Endothelial cell of umbilical vein (primary cell): ENCODE data around the gene NELL2.

Experiments
- FOS ChIP-seq: IDR thresholded peaks from 2 replicates; pipeline ENCODE4 v1.6.1; 2011; ENCODE audit warnings: mild to moderate bottlenecking, low read length, moderate library complexity, borderline replicate concordance; ENCODE audit not compliant: insufficient read depth
- JUN ChIP-seq: IDR thresholded peaks from 2 replicates; pipeline ENCODE4 v1.6.1; 2011; ENCODE audit warnings: borderline replicate concordance, low read depth; ENCODE audit not compliant: insufficient read length, insufficient read depth
- MYC ChIP-seq: IDR thresholded peaks from one replicate; pipeline ENCODE4 v1.6.1; 2011; ENCODE audit warnings: mild to moderate bottlenecking, low read depth, low read length
- POLR2AphosphoS5 ChIP-seq: IDR thresholded peaks from 2 replicates; pipeline ENCODE4 v1.6.1; 2012; ENCODE audit warnings: low read depth, mild to moderate bottlenecking, control low read depth, low read length, moderate library complexity; ENCODE audit not compliant: insufficient read depth
- TF ChIP-seq, protein P1 (sequence below), 2 donors: IDR thresholded peaks; 1 replicate in 1 of 2; 2 replicates in 1 of 2; pipeline ENCODE4 v1.5.1; 2011; ENCODE audit warnings: low read length in 2 of 2, mild to moderate bottlenecking in 2 of 2, moderate library complexity in 2 of 2, control low read depth in 1 of 2, inconsistent platforms in 1 of 2, low read depth in 1 of 2; ENCODE audit not compliant: insufficient read depth in 1 of 2; ENCODE audit errors: extremely low read depth in 1 of 2
- TF ChIP-seq, protein P2 (sequence below): IDR thresholded peaks from 2 replicates; pipeline ENCODE4 v1.6.1; 2011; ENCODE audit not compliant: insufficient read depth, insufficient read length

DNA sequence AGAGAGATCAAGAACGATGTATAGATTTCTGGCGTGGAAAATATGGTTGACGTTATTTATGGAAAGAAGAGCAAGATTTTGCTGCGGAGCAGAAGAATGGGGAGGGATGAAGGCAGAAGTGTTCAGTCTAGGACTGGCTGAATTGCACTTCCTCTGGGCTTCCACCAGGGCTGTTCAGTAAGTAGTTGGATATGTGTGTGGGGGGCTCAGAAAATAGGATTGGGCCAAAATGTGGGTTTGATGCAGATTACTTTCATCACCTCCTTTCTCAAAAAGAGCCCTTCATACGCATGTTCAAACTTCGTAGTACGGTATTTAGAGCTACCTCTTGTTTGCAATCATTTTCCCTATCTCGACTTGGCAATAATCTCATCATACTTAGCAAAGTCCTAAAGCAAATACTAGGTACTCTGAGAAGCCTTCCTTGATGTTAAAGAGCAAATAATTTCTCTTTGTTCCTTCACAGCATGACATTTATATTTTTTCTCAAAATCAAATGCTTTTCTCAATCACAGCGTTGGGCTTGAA lies 349.4 kb downstream of the NELL2 start:
- TF ChIP-seq POLR2AphosphoS5: no peak
- TF ChIP-seq, protein P1, sequence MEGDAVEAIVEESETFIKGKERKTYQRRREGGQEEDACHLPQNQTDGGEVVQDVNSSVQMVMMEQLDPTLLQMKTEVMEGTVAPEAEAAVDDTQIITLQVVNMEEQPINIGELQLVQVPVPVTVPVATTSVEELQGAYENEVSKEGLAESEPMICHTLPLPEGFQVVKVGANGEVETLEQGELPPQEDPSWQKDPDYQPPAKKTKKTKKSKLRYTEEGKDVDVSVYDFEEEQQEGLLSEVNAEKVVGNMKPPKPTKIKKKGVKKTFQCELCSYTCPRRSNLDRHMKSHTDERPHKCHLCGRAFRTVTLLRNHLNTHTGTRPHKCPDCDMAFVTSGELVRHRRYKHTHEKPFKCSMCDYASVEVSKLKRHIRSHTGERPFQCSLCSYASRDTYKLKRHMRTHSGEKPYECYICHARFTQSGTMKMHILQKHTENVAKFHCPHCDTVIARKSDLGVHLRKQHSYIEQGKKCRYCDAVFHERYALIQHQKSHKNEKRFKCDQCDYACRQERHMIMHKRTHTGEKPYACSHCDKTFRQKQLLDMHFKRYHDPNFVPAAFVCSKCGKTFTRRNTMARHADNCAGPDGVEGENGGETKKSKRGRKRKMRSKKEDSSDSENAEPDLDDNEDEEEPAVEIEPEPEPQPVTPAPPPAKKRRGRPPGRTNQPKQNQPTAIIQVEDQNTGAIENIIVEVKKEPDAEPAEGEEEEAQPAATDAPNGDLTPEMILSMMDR (IDR thresholded peaks at IDR 0.05; ENCODE audit: extremely low read depth in 1 of 2, insufficient read depth in 1 of 2, low read depth in 1 of 2, low read length in 2 of 2): no peak
- TF ChIP-seq, protein P2, sequence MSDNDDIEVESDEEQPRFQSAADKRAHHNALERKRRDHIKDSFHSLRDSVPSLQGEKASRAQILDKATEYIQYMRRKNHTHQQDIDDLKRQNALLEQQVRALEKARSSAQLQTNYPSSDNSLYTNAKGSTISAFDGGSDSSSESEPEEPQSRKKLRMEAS: no peak
- no peak for TF ChIP-seq JUN
- TF ChIP-seq FOS: no peak
- TF ChIP-seq MYC: no peak
